GM10248 (cell line): ENCODE measurements around the gene SAMD4A.

Experiments
- CTCF ChIA-PET: fragments of 300-600 bp; sonication (Branson Sonifier 250); formaldehyde crosslinking; extraction: SDS; loops from one replicate; lab custom pipeline; 2021; ENCODE audit warnings: antibody characterized with exemption; lab: Yijun Ruan, JAX
- POLR2A ChIA-PET: fragments of 350-650 bp; sonication (Branson Sonifier 250); formaldehyde crosslinking; extraction: SDS; loops from one replicate; lab custom pipeline; 2020; ENCODE audit warnings: antibody characterized with exemption; lab: Yijun Ruan, JAX
- DNase-seq: peaks from one replicate; pipeline ENCODE4 v3.0.0; 2012; ENCODE audit errors: extremely low spot score
- CTCF ChIP-seq: IDR thresholded peaks from 2 replicates; pipeline ENCODE4 v1.5.1; 2012; ENCODE audit warnings: mild to moderate bottlenecking, low read depth; ENCODE audit errors: extremely low read depth, missing control alignments, control extremely low read depth

SAMD4A gene

GRCh38 chr14:54711312-54711711 is 144.4 kb downstream of the SAMD4A start:
- TF ChIP-seq CTCF, result no peak
- ChIA-PET CTCF (interaction anchor here (1.1 to 6.0 kb wide), 5 partner anchors 10 to 146 kb away, joined by 3 to 53 read pairs (median 5); no protein-coding TSS in a partner anchor), POLR2A (no interaction called here)
- no peak for DNase-seq

GRCh38 chr14:54711812-54712464 is 145.0 kb downstream of the SAMD4A start:
- DNase-seq, result no peak
- CTCF ChIA-PET, result interaction anchor here (0.9 to 6.0 kb wide), 4 partner anchors 10 to 62 kb away, joined by 3 to 53 read pairs (median 12); no protein-coding TSS in a partner anchor

GRCh38 chr14:54712465-54713200 is 145.7 kb downstream of the SAMD4A start:
- TF ChIP-seq CTCF, result no peak
- DNase-seq, result no peak
- ChIA-PET POLR2A (no interaction called here), CTCF (interaction anchor here (0.9 to 6.0 kb wide), 7 partner anchors 9 to 133 kb away, joined by 3 to 53 read pairs (median 5); no protein-coding TSS in a partner anchor)

More at GRCh38 chr14:54711812-54712464, 145.0 kb downstream of the SAMD4A start:
- POLR2A ChIA-PET, result no interaction called here
- TF ChIP-seq CTCF, result no peak

- POLR2A ChIA-PET, result no interaction called here
- no peak for DNase-seq
- CTCF ChIA-PET, result interaction anchor here (1.2 to 6.0 kb wide), 5 partner anchors 8 to 134 kb away, joined by 3 to 53 read pairs (median 5); no protein-coding TSS in a partner anchor
- no peak for TF ChIP-seq CTCF
Observed at GRCh38 chr14:54713379-54713778, 146.5 kb downstream of the SAMD4A start.

GRCh38 chr14:54715239-54715638 is 148.3 kb downstream of the SAMD4A start:
- TF ChIP-seq CTCF, result no peak
- no peak for DNase-seq
- POLR2A ChIA-PET, result no interaction called here
- CTCF ChIA-PET, result interaction anchor here (1.5 kb wide), 1 partner anchor 72 kb away, joined by 3 read pairs; no protein-coding TSS in a partner anchor

GRCh38 chr14:54715811-54716210 is 148.9 kb downstream of the SAMD4A start:
- DNase-seq, result no peak
- POLR2A ChIA-PET, result no interaction called here
- no peak for TF ChIP-seq CTCF
- CTCF ChIA-PET, result no interaction called here
